PFSK-1 (cell line): ENCODE data around the gene BTG2.

Experiments
- FOXP2 ChIP-seq: optimal IDR thresholded peaks from 2 replicates; pipeline ENCODE3; 2011; ENCODE audit warnings: borderline replicate concordance, control low read depth, inconsistent platforms; ENCODE audit not compliant: insufficient read depth; ENCODE audit errors: extremely low read length, extremely low read depth
- POLR2AphosphoS5 ChIP-seq: IDR thresholded peaks from 2 replicates; pipeline ENCODE4 v1.6.1; 2012; ENCODE audit warnings: low read depth, mild to moderate bottlenecking, control low read depth, low read length, moderate library complexity
- REST ChIP-seq, 2 experiments: IDR thresholded peaks; 2 replicates each; pipeline versions ENCODE4 v1.6.1 to v1.8.0; 2011 to 2012; ENCODE audit warnings: low read depth in 2 of 2, low read length in 2 of 2, control low read depth in 1 of 2, inconsistent platforms in 1 of 2, mild to moderate bottlenecking in 1 of 2, moderate library complexity in 1 of 2; ENCODE audit not compliant: insufficient read depth in 1 of 2
- SIN3A ChIP-seq: IDR thresholded peaks from 2 replicates; pipeline ENCODE4 v1.6.1; 2012; ENCODE audit warnings: mild to moderate bottlenecking, low read length, moderate library complexity, borderline replicate concordance; ENCODE audit not compliant: insufficient read depth
- TAF1 ChIP-seq: IDR thresholded peaks from 2 replicates; pipeline ENCODE4 v1.6.1; 2012; ENCODE audit warnings: low read length, control low read depth, borderline replicate concordance; ENCODE audit not compliant: insufficient read depth

The BTG2 gene

GRCh38 chr1:203304391-203304918 is 864 bp upstream of the BTG2 start:
- TF ChIP-seq REST (IDR thresholded peaks at IDR 0.05; ENCODE audit: insufficient read depth in 1 of 2, low read depth in 2 of 2, low read length in 2 of 2) (no peak), TAF1 (no peak), SIN3A (no peak), FOXP2 (no peak), POLR2AphosphoS5 (no peak)

DNA sequence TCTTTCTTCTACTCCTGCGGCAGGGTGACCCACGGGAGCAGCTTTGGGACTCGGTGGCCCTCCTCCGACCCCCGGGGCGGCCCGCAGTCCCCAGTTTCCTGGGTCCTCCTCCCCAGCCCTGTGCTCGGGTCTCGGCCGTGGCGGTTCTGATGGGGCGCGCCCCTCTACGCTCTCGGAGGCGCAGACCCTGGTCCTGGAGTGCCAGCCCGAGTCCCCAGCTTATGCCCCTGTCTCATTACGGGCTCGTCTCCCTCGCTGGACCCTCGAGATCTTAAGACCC is 430 bp downstream of the BTG2 start:
- TF ChIP-seq SIN3A (no peak), TAF1 (no peak), POLR2AphosphoS5 (no peak), REST (IDR thresholded peaks at IDR 0.05; ENCODE audit: insufficient read depth in 1 of 2, low read depth in 2 of 2, low read length in 2 of 2) (no peak), FOXP2 (no peak)

DNA sequence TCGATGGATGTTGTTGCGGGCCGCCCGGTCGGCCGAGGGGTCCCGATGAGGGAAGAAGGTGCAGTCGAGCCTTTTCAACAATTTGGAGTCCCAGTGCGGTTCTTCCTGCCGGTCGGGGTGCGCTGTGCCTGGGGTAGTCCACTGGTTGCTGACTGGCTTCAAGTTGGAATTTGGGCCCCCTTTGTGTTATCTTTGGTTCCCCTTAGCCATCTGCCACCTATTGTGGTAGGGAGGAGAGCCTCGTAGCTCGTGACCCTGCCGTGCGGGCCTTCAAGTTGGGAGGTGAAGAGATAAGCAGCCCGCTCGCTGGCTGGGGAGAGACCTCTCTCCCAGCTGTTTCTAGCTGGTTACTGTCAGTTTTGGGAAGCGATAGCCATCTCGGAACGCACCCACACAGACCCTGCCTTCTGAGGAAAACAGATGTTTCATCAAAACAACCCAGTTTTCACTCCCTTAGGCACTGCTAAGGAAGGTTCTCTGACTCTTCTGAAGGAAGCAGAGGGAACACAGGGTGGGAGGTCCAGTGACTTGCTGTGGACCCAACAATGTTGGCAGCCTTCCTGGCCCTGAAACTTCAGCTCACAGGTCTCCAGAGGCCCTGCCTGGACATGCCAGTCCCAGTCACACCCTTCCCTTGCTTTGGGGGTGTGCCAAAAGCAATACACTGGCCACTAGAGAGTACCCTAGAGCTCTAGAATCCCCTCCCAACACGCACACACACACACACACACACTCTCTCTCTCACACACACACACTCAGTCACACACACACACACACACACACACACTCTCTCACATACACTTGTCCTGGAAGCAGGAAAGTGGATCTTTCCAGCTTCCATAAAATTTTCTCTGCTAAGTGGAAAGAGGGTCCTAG is 1.0 kb downstream of the BTG2 start:
- TF ChIP-seq TAF1 (no peak), FOXP2 (no peak), REST (IDR thresholded peaks at IDR 0.05; ENCODE audit: insufficient read depth in 1 of 2, low read depth in 2 of 2, low read length in 2 of 2) (no peak)

DNA sequence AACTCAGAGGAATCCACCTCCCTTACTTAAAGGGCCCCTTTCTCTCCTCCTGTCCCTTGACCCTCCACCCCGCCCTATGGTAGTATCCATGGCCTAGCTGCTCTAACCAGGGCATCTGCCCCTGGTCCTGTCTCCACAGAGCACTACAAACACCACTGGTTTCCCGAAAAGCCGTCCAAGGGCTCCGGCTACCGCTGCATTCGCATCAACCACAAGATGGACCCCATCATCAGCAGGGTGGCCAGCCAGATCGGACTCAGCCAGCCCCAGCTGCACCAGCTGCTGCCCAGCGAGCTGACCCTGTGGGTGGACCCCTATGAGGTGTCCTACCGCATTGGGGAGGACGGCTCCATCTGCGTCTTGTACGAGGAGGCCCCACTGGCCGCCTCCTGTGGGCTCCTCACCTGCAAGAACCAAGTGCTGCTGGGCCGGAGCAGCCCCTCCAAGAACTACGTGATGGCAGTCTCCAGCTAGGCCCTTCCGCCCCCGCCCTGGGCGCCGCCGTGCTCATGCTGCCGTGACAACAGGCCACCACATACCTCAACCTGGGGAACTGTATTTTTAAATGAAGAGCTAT is 1.7 kb downstream of the BTG2 start:
- TF ChIP-seq REST (IDR thresholded peaks at IDR 0.05; ENCODE audit: insufficient read depth in 1 of 2, low read depth in 2 of 2, low read length in 2 of 2): no peak
- TF ChIP-seq FOXP2: no peak
- TF ChIP-seq TAF1: no peak
- no peak for TF ChIP-seq SIN3A
- TF ChIP-seq POLR2AphosphoS5: no peak

DNA sequence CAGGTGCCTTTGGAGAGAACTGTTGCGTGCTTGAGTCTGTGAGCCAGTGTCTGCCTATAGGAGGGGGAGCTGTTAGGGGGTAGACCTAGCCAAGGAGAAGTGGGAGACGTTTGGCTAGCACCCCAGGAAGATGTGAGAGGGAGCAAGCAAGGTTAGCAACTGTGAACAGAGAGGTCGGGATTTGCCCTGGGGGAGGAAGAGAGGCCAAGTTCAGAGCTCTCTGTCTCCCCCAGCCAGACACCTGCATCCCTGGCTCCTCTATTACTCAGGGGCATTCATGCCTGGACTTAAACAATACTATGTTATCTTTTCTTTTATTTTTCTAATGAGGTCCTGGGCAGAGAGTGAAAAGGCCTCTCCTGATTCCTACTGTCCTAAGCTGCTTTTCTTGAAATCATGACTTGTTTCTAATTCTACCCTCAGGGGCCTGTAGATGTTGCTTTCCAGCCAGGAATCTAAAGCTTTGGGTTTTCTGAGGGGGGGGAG is 2.4 kb downstream of the BTG2 start:
- TF ChIP-seq FOXP2 (no peak), REST (IDR thresholded peaks at IDR 0.05; ENCODE audit: insufficient read depth in 1 of 2, low read depth in 2 of 2, low read length in 2 of 2) (no peak)
